Fibroblast of peridontal ligament (primary cell): ENCODE measurements around the gene TEX44.

Experiments
- DNase-seq: peaks from one replicate; pipeline ENCODE4 v3.0.0-alpha.2; 2010; ENCODE audit errors: extremely low read depth

TEX44 gene

GRCh38 chr2:231633241-231633976, 40.7 kb downstream of the TEX44 start:
- no peak for DNase-seq

DNA sequence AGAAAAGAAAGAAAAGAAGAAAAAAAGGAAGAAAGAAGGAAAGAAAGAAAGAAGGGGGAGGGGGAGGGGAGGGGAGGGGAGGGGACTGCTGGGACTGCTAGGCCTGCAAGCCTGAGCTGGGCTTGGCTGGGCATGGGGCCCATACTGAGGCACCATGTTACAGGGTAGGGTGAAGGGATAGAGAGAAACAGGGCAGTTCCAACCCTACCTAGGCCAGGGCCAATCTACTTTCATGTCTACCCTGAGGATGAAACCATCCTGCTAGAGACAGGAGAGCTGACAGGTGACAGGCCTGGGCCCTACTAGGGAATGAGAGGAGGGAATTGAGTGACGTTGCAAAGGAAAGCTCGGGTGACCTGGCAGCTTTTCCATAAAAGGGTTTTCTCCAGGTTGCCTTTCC, 41.7 kb downstream of the TEX44 start:
- no peak for DNase-seq

- peak; percentile 59 for DNase-seq
Measured at GRCh38 chr2:231634951-231635875, 42.5 kb downstream of the TEX44 start.

DNA sequence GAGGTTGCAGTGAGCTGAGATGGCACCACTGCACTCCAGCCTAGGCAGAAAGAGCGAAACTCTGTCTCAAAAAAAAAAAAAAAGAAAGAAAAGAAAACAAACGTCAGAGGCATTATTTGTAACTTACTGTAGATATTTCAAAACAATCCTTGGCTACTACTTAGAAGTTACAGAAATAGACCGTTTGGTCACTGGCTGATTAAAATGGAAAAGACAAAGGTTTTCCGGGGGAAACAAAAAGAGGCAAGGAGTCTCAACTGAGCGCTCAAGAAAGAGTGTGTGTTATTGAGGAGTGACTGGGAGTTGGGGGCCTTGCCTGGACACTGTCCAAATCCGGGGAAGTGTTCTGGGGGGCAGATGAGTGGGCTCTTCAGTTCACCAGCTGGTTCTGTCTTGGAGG, 47.6 kb downstream of the TEX44 start:
- DNase-seq, result peak; percentile 80

DNA sequence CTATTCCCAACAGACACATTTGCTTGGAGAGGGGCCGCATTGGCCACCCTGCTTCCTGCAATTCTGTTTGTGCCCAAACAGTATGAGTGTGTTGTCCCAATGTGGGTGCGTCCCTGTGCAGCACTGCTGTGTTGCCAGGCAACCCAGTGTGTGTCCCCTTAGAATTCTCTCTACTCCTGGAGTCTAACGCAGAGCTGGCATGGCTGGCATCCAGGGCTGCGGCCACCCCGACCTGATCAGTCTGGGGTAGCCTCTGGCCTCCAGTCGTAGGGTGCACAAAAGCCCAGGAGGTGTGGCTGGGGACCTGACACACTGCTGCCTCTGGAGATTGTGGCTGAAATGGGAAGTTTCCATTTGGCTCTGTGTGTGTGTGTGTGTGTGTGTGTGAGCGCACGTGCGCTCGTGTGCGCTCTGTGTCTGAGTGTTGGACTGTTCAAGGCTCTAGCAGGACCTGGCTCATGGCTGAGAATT, 48.0 kb downstream of the TEX44 start:
- peak; percentile 37 for DNase-seq

DNA sequence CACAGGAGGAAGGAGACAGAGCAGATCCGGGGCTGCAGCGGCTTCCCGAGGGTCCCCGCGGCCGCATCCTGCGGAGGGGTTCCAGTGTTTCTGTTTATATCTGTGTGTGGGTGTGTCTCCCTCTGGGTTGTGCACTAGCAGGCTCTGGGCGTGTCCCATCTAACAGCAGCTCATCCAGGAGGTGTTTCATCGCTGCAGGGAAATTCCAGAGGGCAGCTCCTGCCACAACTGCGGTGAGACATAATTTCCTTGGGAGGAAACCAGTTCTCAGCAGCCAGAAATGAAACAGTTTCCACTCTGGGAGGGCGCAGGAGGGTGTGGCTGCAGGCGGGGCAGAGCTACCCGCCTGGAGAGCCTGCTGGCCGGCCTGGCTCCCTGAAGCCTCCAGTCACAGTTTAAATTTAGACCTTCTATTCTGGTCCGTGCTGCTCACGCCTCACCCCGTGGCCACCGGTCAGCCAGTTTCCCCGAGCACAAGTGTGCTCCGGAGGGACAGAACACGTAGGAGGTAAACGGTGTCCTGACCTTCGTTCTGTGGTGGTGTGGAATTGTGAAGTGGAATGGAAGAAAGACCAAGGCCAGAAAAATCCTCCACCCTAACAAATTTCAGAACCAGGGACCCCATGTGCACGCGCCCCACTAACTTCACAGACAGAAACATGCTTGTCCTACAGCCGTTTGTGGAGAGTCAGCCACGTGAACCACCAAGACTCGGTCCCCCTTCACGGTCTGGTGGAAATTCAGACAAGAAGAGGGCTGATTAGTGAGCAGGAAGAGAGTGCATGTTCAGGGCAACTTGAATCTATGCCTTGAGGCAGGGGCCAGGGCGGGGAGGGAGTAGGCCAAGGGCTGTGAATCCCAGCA, 50.2 kb downstream of the TEX44 start:
- DNase-seq, result peak; percentile 97

GRCh38 chr2:231643495-231643888, 50.8 kb downstream of the TEX44 start:
- no peak for DNase-seq
